ENCODE data around the gene TNRC6A.

TNRC6A gene

DNA sequence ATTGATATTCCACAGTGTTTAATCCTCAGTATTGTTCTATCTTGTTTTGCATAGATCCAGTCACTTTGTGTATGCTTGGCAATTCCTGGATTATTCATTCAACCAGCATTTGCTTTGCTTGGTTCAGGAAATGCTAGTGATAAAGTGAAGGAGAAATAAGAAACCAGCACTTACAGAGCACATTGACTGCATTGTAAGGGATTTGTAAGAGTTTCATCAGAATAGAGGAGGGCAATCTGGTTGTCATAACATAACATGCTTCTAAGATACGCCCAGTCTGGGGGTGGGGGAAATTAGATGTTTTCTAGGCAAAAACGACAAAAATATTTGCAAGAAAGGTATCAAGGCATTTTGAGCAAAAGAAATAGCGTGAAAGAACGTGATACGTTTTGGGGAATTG, 40.4 kb downstream of the TNRC6A start:
- Histone ChIP-seq H3K4me2 (ENCODE audit: low read depth, low read length, poor library complexity, severe bottlenecking) (no peak overlapping the region), H4K20me1 (ENCODE audit: low read depth, low read length) (peaks cover 3% of the 10 kb centered on the region; the same call in 1 of the 2 replicates), H3K9me3 (ENCODE audit: insufficient read depth, low read length) (no peaks in the 10 kb centered on the region), H3F3A (ENCODE audit: insufficient read depth) (0 out of 2 replicates have a peak, but pooled peaks cover 7% of the 10 kb centered on the region), H3K79me2 (ENCODE audit: insufficient read depth, low read length) (peaks cover 26% of the 10 kb centered on the region; the same call in 1 of the 2 replicates), H3K27me3 (ENCODE audit: low read length) (no peaks in the 10 kb centered on the region), H3K4me3 (ENCODE audit: insufficient read depth, low read length, poor library complexity, severe bottlenecking) (no peak overlapping the region), H3K36me3 (ENCODE audit: low read length) (peaks cover 10% of the 10 kb centered on the region; the same call in 1 of the 2 replicates), H3K9me2 (replicated peaks; ENCODE audit: insufficient read depth, low read length) (no peaks in the 10 kb centered on the region), H3K27ac (ENCODE audit: low read depth, low read length) (no peak overlapping the region), H2AFZ (ENCODE audit: low read depth, low read length, severe bottlenecking) (no peak overlapping the region), H3K9ac (ENCODE audit: low read length) (no peak overlapping the region)
- TF ChIP-seq EZH2phosphoT487 (conservative IDR thresholded peaks at IDR 0.05; ENCODE audit: low read length) = no peak
- TF ChIP-seq, protein P1, sequence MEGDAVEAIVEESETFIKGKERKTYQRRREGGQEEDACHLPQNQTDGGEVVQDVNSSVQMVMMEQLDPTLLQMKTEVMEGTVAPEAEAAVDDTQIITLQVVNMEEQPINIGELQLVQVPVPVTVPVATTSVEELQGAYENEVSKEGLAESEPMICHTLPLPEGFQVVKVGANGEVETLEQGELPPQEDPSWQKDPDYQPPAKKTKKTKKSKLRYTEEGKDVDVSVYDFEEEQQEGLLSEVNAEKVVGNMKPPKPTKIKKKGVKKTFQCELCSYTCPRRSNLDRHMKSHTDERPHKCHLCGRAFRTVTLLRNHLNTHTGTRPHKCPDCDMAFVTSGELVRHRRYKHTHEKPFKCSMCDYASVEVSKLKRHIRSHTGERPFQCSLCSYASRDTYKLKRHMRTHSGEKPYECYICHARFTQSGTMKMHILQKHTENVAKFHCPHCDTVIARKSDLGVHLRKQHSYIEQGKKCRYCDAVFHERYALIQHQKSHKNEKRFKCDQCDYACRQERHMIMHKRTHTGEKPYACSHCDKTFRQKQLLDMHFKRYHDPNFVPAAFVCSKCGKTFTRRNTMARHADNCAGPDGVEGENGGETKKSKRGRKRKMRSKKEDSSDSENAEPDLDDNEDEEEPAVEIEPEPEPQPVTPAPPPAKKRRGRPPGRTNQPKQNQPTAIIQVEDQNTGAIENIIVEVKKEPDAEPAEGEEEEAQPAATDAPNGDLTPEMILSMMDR (IDR thresholded peaks at IDR 0.05; ENCODE audit: insufficient read depth, low read length, poor library complexity, severe bottlenecking) = no peak

DNA sequence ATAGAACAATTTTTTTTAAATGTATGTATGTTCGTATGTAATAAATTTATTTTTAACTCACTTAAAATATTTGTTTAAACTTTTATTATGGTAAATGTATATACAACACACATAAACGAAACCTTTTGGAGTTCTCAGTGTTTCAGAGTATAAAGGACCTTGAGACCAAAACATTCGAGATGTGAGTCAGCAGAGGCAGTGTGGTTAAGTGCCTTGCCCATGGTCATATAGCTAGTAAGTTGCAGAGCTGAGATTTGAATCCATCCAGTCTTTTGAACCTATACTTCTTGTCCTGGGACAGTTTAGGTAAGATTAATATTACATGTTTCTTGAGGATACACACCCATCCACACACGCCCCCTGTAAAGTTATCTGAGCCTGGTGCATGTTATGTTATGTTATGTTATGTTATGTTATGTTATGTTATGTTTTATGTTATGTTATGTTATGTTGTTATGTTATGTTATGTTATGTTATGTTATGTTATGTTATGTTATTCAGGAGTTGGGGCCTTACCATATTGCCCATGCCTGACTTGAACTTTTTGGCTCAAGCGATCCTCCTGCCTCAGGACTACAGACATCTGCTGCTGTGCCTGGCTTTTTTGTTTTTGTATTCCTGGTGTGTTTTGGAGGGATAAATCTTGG, 41.8 kb downstream of the TNRC6A start:
- H3K36me3 ChIP-seq (ENCODE audit: low read length) = peaks cover 7% of the 10 kb centered on the region; the same call in 1 of the 2 replicates
- no peak overlapping the region for H3K27ac ChIP-seq (ENCODE audit: low read depth, low read length)
- TF ChIP-seq EZH2phosphoT487 (conservative IDR thresholded peaks at IDR 0.05; ENCODE audit: low read length) = no peak
- TF ChIP-seq, protein P1 (IDR thresholded peaks at IDR 0.05; ENCODE audit: insufficient read depth, low read length, poor library complexity, severe bottlenecking) = no peak
- H3F3A ChIP-seq (ENCODE audit: insufficient read depth) = 0 out of 2 replicates have a peak, but pooled peaks cover 7% of the 10 kb centered on the region
- no peaks in the 10 kb centered on the region for H3K9me3 ChIP-seq (ENCODE audit: insufficient read depth, low read length)
- no peak overlapping the region for H3K4me3 ChIP-seq (ENCODE audit: insufficient read depth, low read length, poor library complexity, severe bottlenecking)
- H3K9ac ChIP-seq (ENCODE audit: low read length) = no peak overlapping the region
- H4K20me1 ChIP-seq (ENCODE audit: low read depth, low read length) = peaks cover 3% of the 10 kb centered on the region; the same call in 1 of the 2 replicates
- no peaks in the 10 kb centered on the region for H3K9me2 ChIP-seq (replicated peaks; ENCODE audit: insufficient read depth, low read length)
- no peaks in the 10 kb centered on the region for H3K27me3 ChIP-seq (ENCODE audit: low read length)
- H3K79me2 ChIP-seq (ENCODE audit: insufficient read depth, low read length) = peaks cover 29% of the 10 kb centered on the region
- H3K4me2 ChIP-seq (ENCODE audit: low read depth, low read length, poor library complexity, severe bottlenecking) = no peak overlapping the region
- no peak overlapping the region for H2AFZ ChIP-seq (ENCODE audit: low read depth, low read length, severe bottlenecking)

DNA sequence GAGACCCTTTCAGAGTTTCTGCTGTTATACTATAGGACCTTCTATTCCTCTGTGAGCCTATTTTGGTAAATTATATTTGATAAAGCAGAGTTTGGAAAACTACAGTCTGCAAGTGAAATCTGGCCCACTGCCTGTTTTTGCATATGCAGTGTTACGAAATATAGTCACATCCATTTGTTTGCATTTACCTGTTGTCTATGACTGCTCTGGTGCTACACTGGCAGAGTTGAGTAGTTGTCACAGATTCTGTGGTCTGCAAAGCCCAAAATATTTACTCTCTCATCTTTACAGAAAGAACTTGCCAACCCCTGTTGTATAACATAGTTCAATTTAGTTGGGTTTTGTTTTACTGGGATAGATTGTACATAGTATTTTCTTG, 42.3 kb downstream of the TNRC6A start:
- no peak overlapping the region for H2AFZ ChIP-seq (ENCODE audit: low read depth, low read length, severe bottlenecking)
- H3K36me3 ChIP-seq (ENCODE audit: low read length) = peaks cover 6% of the 10 kb centered on the region; the same call in 1 of the 2 replicates
- no peaks in the 10 kb centered on the region for H3K27me3 ChIP-seq (ENCODE audit: low read length)
- no peak overlapping the region for H3K4me3 ChIP-seq (ENCODE audit: insufficient read depth, low read length, poor library complexity, severe bottlenecking)
- peaks cover 3% of the 10 kb centered on the region; the same call in 1 of the 2 replicates for H4K20me1 ChIP-seq (ENCODE audit: low read depth, low read length)
- H3K9ac ChIP-seq (ENCODE audit: low read length) = no peak overlapping the region
- no peaks in the 10 kb centered on the region for H3K9me3 ChIP-seq (ENCODE audit: insufficient read depth, low read length)
- H3K27ac ChIP-seq (ENCODE audit: low read depth, low read length) = no peak overlapping the region
- H3K4me2 ChIP-seq (ENCODE audit: low read depth, low read length, poor library complexity, severe bottlenecking) = no peak overlapping the region
- H3F3A ChIP-seq (ENCODE audit: insufficient read depth) = 0 out of 2 replicates have a peak, but pooled peaks cover 7% of the 10 kb centered on the region
- peaks cover 29% of the 10 kb centered on the region for H3K79me2 ChIP-seq (ENCODE audit: insufficient read depth, low read length)
- no peak for TF ChIP-seq EZH2phosphoT487 (conservative IDR thresholded peaks at IDR 0.05; ENCODE audit: low read length)
- TF ChIP-seq, protein P1 (IDR thresholded peaks at IDR 0.05; ENCODE audit: insufficient read depth, low read length, poor library complexity, severe bottlenecking) = no peak
- no peaks in the 10 kb centered on the region for H3K9me2 ChIP-seq (replicated peaks; ENCODE audit: insufficient read depth, low read length)

All from SU-DHL-6 (cell line).